Measurements from ENCODE around the gene ZCCHC3.

ZCCHC3 gene

DNA sequence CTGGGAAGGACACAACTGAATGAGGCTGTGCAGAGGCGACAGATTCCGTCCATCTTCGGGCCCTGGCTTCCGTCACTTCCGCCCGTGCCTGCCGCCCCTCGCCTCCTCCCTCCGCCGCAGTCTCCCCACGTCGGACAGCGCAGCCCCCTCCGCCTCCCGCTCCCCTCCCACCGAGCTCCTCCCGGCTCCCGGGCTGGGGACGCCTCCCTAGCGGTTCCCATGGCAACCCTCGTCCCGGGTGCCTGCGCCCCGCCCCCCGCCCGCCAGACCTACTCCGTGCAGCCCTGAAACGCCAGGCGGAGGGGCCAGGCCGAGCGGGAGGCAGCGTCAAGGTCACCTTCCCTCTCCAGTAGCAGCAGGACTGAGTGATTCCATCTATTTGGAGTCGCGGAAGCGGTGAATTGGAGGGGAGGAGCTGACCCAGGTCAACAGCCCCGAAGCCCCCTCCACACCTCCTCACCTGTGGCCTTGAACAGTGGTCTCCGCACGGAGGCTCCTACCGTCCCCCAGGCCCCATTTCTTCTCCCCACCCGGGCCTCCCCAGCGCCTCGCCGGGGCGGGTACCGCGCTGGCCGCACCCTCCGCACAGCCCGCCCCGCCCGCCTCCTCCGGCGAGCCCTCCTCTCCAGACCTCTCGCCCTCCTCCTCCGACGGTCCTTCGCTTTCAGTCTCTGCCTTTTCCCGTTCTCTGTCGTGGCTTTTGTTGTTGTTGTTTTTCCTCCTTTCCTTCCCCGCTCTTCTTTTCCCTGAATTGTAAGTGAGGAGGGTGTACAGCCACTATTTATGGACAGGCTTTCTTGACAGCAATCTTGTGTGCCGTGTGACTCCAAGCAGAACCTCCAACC, 50.5 kb downstream of the ZCCHC3 start:
- DNase-seq: peak; percentile 92

DNA sequence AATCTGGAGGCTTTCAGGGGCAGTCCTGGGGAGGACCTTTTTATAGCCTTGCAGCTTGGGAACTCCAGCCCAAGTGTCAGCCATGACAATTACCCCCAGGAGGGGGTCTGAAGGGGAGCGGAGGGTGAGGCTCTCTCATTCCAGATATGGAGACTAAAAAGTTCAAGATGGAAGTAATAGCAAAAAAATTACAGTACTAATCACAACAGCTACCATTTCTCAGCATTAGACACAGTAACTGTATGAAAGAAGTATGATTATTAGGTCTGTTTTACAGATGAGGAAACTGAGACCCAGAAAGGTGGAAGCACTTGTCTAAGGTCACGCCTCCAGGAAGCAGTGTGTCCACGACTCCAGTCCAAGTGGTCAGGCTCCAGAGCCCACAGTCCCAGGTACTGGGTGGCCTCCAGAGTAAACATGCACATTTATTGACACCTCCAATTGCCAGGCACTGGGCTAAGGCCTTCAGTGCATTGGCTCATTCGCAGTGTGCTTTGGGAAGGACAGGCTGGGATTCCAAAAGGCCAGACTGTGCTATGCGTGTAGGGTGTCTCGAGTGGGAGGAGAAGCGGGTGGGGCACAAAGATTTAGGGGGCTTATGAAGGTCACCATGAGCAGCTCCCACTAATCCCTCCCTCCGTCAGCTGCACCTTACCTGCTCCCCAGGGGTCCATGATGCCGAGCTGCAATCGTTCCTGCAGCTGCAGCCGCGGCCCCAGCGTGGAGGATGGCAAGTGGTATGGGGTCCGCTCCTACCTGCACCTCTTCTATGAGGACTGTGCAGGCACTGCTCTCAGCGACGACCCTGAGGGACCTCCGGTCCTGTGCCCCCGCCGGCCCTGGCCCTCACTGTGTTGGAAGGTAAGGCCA, 51.8 kb downstream of the ZCCHC3 start:
- DNase-seq: no peak
